Left renal pelvis (tissue), 4 donors: Measurements from ENCODE around the gene IL36B. TPM values are rescaled to one million over a fixed set of nuclear protein-coding genes. Genes with fewer than 3 reads are reported as not detected.

ENCODE experiments used
- DNase-seq, 4 donors: peaks; one replicate each; pipeline ENCODE4 v3.0.0-alpha.2; 2013; ENCODE audit warnings: low read depth in 4 of 4, low spot score in 3 of 4
- polyA plus RNA-seq, 4 donors: library from polyadenylated mRNA; unstranded; fragments of 120-200 nt; gene quantifications; one replicate each; pipeline ENCODE4 v1.2.1, GENCODE V29; 2013; ENCODE audit not compliant: insufficient read length in 4 of 4

The IL36B gene
- polyA plus RNA-seq, 4 donors: not detected

- DNase-seq: no peak
These were observed 4.5 kb upstream of the IL36B start for GRCh38 chr2:113057117-113057516.

GRCh38 chr2:113056521-113056920 is 3.9 kb upstream of the IL36B start:
- DNase-seq: no peak

DNA sequence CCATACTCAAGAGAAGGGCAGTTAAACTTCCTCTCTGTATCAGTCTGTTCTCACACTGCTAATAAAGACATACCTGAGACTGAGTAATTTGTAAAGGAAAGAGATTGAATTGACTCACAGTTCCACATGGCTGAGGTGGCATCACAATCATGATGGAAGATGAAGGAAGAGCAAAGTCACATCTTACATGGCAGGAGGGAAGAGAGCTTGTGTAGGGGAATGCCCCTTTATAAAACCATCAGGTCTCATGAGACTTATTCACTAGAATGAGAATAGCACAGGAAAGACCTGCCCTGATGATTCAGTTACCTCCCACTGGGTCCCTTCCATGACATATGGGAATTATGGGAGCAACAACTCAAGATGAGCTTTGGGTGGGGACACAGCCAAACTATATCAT is 1.4 kb upstream of the IL36B start:
- no peak for DNase-seq

GRCh38 chr2:113053666-113054065 is 999 bp upstream of the IL36B start:
- DNase-seq: no peak

DNA sequence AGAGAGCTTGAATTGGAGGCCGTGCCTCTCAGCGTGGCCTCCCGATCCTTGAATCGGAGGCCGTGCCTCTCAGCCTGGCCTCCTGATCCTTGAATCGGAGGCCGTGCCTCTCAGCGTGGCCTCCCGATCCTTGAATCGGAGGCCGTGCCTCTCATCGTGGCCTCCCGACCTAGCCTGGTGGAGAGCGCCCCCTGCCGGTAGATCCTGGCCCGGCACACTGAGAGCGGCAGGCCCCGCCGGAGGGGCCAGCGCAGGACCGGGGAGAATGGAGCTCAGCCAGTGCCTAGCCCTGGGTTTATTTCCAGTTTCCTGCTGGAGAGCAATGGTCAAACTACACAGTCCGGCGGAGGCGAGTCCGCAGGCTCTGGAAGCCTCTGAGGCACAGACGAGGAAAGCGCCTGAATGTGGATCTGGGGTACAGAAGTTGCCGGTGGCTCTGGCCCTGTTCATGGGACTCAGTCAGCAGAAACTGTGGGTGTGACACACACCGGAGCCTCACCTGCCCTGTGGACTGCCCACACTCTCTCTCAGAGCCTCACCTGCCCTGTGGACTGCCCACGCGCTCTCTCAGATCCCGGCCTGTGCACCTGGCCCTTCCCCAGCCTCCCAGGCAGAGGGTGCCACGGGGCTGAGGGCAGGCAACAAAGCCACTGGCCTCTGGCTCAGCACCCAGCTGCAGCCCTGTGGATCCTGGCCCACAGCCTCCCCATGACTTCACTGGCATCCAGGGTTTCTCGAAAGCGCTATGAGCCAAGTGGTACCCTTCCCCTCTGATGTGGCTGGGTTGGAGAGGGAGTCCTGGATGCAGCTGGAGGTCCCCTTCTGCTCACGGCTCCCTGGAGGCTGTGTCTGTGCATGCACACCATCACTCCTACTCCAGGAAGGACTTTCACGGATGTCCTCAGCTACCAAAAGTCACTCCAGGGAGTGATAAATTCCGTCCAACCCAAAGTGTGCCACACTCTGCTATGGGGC is 1.5 kb downstream of the IL36B start:
- no peak for DNase-seq

DNA sequence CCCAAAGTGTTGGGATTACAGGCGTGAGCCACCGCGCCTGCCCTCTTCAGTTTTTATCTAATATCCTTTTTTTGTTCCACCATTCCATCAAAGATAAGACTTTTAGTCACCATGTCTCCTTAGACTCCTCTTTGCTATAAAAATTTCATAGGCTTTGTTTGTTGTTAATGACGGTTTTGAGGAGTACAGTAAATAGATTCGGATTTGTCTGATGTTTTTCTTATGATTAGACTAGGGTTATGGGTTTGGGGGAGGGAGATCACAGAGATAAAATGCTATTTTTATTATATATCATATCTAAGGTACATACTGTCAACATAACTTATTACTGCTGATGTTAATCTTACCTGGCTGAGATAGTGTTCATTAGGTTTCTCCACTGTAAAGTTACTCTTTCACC is 6.2 kb downstream of the IL36B start:
- DNase-seq: no peak

GRCh38 chr2:113041871-113042270 is 10.8 kb downstream of the IL36B start:
- DNase-seq: no peak

DNA sequence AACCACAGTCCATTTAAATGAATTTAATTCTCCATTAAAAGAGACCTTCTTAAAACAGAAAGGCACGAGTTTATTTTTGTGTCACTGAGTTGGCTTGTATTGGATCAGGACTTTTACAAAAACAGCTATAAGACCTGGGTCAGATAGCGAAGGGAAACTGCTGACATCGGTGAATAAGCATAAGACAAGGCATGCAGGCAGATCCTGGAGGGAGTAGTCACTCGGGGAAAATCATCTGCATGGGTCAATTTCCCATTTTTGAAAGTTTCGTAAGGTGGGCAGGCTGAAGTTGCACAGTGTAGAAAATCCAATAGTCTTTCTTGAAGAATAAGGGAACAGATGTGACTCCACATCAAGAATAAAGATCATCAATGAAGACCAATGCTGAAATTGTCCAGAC is 12.9 kb downstream of the IL36B start:
- DNase-seq: no peak

DNA sequence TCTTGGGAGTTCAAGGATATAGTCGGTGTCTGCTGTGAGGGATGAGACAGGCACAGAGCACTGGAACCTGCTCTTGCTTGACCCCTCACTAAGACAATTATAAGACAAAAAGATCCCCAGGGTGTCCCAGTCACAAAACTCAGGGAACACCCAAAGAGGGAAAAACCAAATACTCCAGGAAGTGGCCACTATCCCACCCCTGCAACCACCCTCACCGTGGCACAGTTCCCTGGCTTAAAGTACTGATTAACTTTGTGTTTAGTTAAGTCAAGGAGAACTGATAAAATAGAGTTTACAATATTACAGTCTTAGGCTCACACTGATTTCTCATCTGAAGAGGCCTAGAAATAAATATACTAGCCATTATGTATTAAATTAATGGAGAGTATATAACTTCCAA is 13.5 kb downstream of the IL36B start:
- DNase-seq: no peak

GRCh38 chr2:113038291-113038690 is 14.4 kb downstream of the IL36B start:
- DNase-seq: no peak

DNA sequence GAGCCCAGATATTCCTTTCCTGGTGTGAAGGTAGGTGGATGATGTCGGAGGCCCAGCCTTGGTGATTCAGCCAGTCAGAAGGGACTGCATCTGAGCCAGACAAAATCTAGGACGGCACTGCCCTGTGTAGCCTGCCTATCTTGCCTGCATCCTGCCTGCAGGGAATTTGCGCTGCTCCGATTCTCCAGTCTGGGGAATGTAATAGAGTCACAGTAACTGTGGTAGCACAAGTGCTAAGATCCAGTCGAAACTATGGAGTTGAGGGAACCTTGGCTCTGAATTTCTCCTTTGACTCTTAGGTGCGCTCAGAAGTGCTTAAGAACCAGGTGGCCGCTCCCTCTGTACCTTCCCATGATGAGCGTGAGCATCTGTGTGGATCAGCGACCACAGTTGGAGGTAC is 15.9 kb downstream of the IL36B start:
- no peak for DNase-seq

DNA sequence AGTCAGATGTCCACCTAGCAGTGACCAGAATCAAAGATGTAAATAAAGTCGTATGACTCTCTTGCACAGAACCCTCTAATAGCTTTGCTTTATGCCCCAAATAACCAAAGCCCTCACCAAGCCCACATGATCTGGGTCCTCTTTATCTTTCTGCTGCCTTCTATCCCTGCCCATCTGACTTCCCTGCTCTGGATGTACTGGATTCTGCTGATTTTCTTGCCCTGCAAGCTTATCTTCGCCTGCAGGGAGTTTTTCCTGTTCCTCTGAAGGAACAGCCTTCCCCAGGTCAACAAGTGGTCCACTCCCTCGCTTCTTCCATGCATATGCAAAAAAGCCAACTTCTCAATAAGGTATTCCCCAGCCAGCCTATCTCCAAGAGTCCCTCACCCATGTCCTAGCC is 18.7 kb downstream of the IL36B start:
- DNase-seq: no peak

DNA sequence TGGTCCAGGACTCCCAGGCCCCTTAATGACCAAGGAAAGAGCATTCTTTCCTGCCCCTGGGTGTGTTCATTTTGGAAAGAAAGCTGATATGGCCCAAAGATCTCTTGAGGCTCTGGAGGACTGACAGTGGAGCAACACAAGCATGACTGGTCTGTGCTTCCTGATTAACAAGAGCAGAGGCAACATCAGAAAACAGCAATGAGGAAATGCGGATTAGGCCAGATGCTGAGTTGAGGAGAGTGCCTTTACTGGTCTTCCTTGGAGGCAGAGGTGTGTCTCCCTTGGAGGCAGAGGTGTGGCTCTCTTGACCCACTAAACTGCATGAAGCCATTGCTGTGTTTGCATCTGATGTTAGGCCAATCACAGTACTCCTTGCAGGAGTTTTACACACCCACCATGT is 19.9 kb downstream of the IL36B start:
- DNase-seq: no peak

- no peak for DNase-seq
These were observed 24.6 kb downstream of the IL36B start for GRCh38 chr2:113028112-113028511.

GRCh38 chr2:113027691-113028090 is 25.0 kb downstream of the IL36B start:
- DNase-seq: no peak

- DNase-seq: no peak
These were observed 26.9 kb downstream of the IL36B start for GRCh38 chr2:113025737-113026136.

DNA sequence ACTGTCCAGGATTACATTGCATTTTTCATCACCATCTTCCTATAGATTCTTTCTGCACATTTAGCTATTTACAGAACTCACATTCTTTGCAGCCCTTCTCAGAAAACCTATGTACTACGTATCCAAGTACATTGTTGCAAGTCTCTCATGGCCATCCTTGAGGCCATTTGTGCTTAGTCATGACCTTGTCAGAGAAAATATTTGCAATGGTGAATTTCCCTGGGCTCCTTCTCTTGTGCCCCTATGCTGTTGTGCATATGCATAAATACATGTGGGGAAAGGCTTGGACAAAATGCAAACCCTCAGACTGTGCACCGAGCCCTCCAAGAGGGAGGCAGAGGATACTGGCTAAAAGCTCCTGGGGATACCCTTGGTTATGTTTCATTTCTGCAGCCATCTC is 27.9 kb downstream of the IL36B start:
- no peak for DNase-seq

GRCh38 chr2:113021312-113021711 is 31.4 kb downstream of the IL36B start:
- DNase-seq: no peak

GRCh38 chr2:113018509-113018908 is 34.2 kb downstream of the IL36B start:
- DNase-seq: no peak

DNA sequence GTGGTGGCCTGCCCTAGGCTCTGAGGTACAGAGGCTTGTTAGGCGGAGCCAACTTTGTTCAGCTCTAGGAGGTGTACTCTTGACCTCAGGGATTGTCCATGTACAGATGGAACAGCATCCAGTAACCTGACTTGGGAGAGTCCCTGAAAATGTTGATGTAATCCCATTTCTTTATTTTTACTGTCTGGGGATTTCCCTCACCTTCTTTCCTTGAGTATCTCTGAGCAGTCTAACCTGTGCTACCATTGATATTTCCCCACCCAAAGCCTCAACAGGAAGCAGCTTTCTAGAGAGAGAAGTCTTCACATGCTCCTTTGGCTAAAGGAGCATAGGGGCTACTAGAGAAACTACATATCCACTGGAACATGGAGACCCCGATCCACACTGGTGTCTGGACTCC is 37.0 kb downstream of the IL36B start:
- DNase-seq: no peak

- DNase-seq: no peak
These were observed 37.6 kb downstream of the IL36B start for GRCh38 chr2:113015042-113015441.

GRCh38 chr2:113014067-113014466 is 38.6 kb downstream of the IL36B start:
- DNase-seq: no peak

DNA sequence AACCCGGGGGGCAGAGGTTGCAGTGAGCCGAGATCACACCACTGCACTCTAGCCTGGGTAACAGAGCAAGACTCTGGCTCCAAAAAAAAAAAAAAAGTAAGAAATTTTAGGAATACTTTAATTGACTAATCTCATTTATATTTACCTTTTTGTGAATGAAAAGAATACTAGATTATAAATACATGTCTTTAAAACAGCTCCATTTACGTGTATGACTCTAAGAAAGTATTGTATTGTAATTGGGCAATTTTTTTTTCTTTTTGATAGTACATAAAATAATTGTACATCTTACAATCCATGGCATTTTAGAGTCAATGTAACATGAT is 39.4 kb downstream of the IL36B start:
- no peak for DNase-seq
